Stomach (tissue), 4 donors: ENCODE results near the gene NHERF1.

Experiments
- POLR2A ChIP-seq, 4 donors: fragments of 450-650 bp; IDR thresholded peaks; one replicate each; pipeline ENCODE4 v1.6.1; 2016; ENCODE audit warnings: antibody characterized with exemption in 4 of 4, control low read depth in 2 of 4, mild to moderate bottlenecking in 1 of 4, moderate library complexity in 1 of 4
- POLR2AphosphoS5 ChIP-seq, 3 donors: sonication (generic); formaldehyde crosslinking; IDR thresholded peaks; one replicate each; pipeline ENCODE4 v1.6.1; 2016; ENCODE audit warnings: antibody characterized with exemption in 3 of 3

- TF ChIP-seq POLR2AphosphoS5 (IDR thresholded peaks at IDR 0.05) (no peak), POLR2A (IDR thresholded peaks at IDR 0.05) (no peak)
Observed at GRCh38 chr17:74807925-74808324, 59.5 kb downstream of the NHERF1 start.
